HL-60/S4 (cell line): ENCODE measurements around the gene PSD2.

Source experiments
- in situ Hi-C: fragments of 300-500 bp; cut with MboI; formaldehyde crosslinking; loops from 2 replicates; pipeline ENCODE4 v1.14.3; 2022; ENCODE audit warnings: low sequenced_read_pairs

The PSD2 gene

DNA sequence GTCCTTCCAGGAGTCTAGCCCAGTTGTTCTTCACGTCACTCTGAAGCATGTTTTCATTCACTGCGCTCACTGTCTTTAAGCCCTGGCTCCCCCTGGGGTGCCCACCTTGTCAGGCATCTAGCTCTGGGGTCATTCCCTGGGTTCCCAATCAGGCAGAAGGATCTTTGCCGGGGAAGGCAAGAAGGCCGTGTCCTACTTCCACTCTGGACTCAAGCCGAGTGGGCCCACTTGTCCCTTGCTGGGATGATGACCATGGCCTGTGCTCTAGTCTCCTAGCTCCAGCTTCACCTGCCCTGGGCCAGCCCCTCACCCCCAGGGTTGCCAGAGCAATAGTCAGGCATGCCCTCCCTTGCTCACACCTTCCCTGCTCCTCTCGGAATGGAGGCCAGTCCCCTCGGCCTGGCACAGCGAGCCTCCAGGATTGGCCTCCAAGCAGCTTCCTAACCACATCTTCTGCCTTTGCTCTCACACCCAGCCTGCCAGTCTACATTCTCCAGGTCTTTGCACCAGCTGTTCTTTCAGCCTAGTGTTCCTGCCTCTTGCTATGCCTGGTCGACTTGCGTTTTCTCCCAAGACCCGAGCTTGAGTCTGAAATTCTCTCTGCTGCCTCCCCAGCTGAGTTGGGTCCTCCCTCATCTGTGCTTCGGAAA lies 32.2 kb upstream of the PSD2 start:
- in situ Hi-C loops = loop anchor here (10.0 kb wide), 2 partner anchors 119 to 339 kb away; partner anchors contain the start of gene CXXC5

DNA sequence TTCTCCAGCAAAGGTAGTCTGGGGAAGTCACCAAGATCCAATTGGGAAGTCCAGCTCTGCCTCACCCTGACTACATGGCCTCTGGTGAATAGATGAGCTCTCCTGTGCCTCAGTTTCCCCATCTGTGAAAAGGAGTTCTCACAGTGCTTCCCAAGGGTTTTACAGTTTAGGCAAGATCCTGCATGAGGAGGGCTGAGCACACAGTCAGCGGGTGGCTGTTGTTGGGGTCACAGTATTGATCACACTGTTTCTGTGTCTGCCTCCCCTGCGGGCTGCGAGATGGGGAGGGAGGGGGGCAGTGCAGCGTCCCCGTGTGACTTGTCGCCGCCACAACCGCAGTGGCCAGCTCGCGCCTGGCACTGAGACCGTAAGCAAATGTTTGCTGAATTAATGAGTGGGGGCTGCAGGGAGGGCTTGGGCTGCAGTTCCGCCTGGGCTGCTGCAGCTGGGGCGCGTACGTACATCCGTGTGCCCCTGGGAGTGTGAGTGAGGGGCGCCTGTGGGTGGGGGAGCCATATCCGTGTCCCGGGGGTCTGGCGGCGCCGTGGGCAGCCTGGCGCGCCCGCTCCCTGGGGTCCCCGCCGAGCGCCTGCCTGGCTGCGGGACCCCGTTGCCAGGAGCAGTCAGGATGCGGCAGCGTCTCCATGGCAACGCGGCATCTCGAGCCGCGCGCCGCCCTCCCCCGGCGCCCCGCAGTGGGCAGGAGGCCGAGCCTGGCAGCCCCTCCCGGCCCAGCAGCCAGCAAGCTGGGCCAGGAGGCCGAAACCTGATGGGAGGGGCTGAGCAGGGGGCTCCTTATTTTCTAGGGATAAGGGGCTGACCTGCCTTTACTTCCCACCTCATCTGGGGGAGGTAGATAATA lies 31.4 kb upstream of the PSD2 start:
- in situ Hi-C loops = loop anchor here (10.0 kb wide), 2 partner anchors 119 to 339 kb away; partner anchors contain the start of gene CXXC5

DNA sequence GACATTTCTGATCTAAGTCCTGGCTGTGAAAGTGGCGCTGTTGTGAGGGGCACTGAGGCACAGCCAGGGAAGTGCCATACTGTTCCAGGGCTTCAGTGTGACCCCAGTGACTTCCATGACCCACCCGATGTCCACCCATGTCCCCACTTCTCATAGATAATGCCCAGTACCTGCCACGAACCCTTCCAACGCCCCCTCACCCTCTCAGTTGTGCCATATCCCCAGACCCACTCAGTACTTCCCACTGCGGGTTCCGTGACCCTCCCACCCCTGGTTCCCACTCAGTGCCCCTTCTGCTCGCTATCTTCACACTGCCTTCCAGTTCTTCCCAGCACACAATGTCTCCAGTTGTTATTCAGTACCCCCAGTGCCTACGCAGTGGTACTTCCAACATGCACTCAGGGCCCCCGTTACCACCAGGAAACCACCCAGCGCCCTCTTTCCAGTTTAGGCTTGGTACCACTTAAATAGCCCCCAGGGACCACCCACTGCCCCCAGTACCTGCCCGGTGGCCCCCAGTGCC lies 30.7 kb upstream of the PSD2 start:
- in situ Hi-C loops = loop anchor here (10.0 kb wide), 2 partner anchors 120 to 340 kb away; partner anchors contain the start of gene CXXC5

DNA sequence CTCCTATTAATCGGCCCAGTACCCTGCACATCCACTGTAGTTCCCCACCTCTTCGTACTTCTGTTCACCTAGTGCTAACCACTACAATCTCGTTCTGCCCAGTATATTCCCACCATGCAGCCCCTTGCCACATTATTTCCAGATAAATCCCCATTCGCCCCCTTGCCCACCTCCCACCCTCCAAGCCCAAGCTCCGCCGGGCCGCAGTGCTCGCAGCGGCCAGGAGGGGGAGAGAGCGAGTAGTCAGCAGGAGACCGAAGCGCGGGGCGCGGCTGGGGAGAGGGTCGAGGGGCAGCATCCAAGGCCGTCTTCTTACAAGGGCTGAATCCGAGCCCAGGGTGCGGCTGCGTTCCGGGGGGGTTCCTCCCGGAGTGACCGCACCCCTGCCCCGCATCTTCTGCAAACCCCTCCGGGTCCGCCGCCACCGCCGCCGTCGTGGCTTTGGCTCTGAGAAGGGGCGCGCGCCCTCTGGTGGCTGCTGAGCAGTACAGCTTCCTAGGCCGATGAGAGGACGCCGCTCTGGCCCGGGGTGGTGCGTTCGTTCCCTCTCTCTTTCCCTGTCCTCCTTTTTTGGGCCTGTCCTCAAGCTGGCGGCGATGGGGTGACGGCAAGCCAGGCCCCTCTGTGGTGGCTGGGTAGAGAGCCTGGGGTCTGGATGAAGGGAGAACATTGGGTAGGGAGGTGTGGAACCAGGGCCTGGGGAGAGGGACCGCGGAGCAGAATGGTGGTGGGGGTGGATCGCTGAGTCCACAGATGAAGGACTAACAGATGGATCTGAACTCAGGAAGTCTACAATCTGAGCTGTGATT lies 30.0 kb upstream of the PSD2 start:
- in situ Hi-C loops = loop anchor here (10.0 kb wide), 2 partner anchors 121 to 341 kb away; partner anchors contain the start of gene CXXC5

DNA sequence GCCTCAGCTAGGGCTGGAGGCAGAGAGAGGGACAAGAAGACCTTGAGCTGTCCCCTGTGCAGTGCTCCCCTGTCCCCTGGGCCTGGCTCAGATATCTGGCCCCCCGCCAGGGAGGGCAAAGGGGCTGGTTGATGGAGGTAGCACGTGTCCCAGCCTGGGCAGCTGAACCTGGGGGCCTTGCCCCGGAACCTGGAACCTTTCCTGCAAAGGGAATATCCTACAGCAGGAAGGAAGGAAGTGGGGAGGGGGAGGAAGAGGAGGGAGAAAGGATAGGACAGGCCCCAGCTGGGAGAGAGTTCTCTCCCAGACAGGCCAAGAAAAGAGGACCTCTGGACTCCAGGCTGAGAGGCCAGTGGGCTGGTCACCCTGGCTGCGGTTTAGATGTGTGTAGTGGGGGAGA lies 27.6 kb upstream of the PSD2 start:
- in situ Hi-C loops = loop anchor here (10.0 kb wide), 2 partner anchors 123 to 343 kb away; partner anchors contain the start of gene CXXC5

DNA sequence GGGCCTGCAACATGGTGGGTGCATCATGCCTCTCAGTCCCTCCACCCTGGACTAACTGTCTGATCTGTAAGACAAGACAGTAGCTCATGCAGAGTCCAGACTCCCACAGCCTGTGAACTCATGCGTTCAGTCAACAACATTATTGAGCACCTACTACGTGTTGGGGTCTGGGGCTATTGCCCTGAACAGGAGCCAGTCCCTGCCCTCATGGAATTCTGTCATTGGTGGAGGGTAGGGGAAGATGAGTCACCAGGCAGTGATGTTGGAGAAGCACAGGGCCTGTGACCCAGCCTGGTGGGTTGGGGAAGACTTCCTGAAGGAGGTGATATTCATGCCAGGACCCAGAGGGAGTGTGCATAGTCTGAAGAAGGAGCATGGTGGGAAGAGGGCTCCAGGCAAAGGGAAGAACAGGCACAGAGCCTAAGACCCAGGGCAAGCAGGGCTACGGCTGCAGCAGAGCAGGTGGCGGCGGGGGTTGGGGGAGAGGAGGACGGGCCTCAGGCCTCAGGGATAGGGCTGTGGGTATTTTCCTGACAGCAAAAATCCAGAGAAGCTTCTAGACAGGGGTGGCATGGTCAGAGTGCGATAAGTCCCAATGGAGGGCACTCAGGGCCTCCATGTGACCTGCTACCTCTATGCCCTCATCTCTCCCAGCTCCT lies 26.7 kb upstream of the PSD2 start:
- in situ Hi-C loops = loop anchor here (10.0 kb wide), 2 partner anchors 124 to 344 kb away; partner anchors contain the start of gene CXXC5

DNA sequence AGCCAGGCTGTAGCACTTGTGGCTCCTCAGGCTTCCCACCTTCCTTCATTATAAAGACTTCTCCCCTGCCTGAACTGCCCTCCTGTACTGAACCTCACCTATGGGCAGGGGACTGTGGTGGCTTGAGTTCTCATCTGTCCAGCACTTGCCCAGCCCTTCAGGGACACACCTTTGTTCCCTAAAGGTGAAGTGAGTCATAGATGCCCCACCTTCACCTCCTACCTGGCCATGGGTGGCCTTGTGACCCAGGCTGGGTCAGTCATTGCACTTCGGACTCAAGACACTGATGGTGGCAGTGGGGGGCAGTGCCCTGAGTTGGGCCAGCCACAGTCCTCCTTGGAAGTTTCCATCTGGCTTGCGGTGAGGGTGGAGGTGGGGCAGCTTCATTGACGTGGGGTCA lies 26.1 kb upstream of the PSD2 start:
- in situ Hi-C loops = loop anchor here (10.0 kb wide), 2 partner anchors 125 to 345 kb away; partner anchors contain the start of gene CXXC5

DNA sequence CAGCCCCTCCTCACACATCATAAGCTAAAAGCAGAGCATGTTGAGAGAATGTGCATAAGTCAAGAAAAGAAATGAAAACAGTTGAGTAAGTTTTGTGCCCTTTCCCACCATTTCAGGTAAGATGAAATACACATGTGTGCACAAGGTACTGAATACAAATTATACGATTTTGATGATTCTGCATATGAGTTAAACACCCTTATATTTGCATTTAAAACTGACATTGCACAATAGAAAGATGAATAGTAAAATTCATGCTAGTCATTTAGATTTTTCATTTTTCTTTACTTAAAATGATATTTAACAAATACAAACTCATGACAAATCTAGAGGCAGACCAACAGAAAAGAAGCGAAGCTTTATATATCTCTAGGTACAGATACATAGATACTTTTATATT lies 24.9 kb upstream of the PSD2 start:
- in situ Hi-C loops = no loop called here

DNA sequence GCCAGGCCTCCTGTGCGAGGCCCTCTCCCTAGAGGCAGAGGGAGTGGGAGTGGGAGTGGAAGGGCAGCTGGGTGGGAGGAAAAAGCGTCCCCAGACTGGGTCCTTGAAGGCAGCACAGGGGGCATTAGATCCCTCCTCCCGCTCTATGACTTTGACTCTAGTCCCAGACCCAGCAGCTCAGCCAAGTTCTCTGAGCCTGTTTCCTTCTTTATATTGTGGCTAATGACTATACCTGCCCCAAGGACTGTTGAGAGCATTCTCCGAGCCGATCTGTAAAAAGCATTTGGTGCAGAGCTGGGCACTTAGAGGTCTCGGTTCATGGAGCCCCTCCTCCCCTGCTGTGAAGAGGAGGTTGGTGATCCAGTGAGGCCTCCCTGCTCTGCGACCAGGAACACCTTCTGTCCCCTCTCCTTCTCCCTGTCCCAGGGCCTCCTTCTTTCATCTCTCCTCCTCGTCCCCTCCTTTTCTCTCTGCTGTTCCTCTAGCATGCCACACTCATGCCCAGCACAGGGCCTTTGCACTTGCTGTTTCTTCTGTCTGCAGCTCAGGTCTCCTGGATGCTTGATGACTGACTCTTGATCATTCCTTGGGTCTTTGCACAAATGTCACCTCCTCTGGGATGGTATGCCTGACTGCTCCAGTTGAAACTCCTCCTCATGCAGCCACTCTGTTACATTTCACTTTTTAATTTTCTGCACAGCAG lies 23.4 kb upstream of the PSD2 start:
- in situ Hi-C loops = no loop called here

DNA sequence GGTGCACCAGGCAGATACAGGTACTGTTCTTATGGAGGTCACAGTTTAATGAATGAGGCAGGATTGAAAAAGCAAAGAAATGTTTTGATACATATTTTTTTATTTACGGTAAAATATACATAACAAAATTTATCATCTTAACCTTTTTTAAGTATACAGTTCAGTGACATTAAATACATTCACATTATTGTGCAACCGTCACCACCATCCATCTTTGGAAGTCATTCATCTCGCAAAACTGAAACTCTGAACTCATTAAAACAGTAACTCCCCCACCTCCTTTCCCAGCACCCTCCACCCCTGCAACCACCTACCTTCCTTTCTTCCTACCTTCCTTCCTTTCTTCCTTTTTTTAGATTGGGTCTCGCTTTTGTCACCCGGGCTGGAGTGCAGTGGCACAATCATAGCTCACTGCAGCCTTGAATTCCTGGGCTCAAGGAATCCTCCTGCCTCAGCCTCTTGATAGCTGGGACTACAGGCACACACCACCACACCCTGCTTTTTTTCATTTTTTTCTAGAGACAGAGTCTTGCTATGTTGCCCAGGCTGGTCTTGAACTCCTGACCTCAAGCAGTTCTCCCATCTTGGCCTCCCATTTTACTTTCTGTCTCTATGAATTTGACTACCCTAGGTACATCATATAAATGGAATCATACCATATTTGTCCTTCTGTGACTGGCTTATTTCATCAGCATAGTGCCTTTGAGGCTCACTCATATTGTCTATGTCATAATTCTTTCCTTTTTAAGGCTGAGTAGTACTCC lies 22.5 kb upstream of the PSD2 start:
- in situ Hi-C loops = no loop called here

DNA sequence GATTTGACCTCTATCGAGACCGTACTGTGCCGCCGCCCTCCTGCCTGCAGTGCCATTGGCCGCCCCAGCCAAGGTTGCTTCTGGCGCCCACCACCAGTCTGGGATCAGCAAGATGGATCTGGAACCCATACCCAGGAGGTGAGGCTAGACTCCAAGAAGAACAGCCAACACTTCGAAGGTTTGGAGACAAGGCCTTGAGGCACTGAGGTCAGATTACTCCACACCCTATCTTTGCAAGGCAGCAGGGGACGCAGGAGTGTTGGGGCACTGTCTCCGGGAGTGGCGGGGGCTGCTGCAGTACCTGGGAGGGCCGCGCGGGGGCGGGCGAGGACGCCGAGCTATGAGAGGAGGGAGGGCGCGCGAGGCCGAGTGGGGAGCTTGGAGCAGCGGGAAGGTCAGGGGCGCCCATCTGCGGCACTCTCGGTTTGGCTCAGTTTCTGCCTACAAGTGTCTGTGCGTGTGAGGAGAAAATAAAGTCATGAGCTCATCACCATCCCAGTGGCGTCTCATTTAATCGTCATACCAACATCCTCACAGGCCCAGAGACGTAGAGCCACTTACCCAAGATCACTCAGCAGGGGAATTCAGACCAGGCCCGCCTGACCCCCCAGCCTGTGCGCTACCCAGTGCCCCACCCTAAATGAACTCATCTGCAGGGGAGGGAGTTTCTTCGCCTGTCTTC lies 20.5 kb upstream of the PSD2 start:
- in situ Hi-C loops = loop anchor here (25.0 kb wide), 2 partner anchors 187 to 387 kb away; no protein-coding TSS in a partner anchor

DNA sequence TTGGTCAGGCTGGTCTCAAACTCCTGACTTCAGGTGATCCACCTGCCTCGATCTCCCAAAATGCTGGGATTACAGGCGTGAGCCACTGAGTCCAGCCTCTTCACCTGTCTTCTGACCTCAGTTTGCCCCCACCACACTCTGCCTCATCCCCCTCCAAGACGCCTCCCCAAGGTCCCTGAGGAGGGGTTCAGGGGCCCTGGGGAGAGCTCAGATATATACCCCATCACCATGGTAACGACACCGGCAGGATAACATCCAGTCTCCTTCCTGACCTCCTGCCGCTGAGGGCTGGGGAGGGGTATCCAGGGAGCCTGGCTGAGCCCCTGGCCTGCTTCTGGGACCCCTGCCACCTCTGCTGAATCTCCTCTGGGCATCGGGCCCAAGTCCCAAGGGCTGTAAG lies 19.7 kb upstream of the PSD2 start:
- in situ Hi-C loops = loop anchor here (25.0 kb wide), 2 partner anchors 186 to 386 kb away; no protein-coding TSS in a partner anchor

DNA sequence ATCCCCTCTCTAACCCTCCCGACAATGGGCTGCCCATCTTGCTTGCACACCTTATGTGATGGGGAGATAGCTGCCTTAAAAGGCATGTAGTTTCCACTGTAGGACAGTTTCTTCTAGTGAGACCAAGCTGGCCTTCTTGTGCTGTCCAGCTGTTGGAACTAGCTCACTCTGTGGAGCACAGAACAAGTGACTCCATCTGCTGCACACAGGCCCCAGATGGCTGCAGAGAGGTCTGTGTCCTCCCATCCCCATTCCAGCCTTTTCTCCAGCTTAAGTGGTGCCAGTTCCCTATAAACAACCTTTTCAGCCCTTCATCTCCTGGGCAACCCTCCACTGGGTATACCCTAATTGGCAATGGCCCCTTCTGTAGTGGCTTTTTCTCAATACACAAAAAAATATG lies 18.7 kb upstream of the PSD2 start:
- in situ Hi-C loops = loop anchor here (25.0 kb wide), 2 partner anchors 185 to 385 kb away; no protein-coding TSS in a partner anchor

DNA sequence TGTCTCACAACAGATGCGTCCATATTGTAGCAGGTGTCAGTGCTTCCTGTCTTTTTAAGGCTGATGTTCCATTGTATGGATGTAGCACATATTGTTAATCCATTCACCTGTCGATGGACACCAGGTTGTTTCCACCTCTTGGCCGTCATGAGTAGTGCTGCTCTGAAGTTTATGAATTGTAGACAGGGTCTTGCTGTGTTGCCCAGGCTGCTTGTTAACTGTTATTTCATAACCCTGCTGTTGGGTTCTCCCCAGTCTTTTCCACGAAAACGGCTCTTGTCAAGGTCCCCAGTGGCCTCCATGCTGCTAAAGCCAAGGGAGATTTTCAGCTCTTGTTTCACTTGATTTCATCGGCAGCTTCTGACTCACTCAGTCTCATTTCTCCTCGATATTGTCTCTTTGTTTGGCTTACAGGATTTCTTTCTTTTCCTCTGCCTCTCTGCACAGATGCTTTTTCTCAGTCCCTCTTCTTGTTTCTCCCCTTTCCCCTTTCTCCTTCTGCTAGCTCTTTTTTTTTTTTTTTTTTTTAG lies 12.1 kb upstream of the PSD2 start:
- in situ Hi-C loops = loop anchor here (25.0 kb wide), 2 partner anchors 179 to 379 kb away; no protein-coding TSS in a partner anchor

DNA sequence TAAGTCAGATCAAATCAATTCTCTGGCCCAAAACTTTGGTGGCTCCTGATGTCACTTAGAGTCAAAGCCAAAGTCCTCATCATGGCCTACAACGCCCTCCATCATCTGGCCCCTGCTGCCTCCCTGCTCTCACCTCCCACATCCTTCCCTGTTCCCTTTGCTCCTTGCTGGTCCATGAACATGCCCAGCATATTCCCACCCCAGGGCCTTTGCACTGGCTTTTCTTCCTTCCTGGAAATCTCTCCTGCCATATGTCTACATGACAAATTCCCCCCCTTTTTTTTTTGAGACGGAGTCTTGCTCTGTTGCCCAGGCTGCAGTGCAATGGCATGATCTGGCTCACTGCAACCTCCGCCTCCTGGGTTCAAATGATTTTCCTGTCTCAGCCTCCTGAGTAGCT lies 11.1 kb upstream of the PSD2 start:
- in situ Hi-C loops = loop anchor here (25.0 kb wide), 2 partner anchors 178 to 378 kb away; no protein-coding TSS in a partner anchor

DNA sequence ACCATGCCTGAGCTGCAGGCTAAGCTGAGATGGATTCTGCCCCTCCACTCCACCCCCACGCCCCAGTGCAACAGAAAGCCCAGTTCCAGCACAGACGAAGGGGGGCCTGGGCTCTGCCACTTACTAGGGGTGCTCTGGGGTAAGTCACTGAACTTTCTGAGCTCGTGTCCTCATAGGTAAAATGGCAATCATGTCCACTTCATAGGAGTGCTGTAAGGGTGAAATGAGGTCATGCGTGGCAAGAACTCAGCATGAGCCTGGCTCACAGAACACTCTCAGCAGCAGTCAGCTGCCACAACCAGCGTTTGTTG lies 8.4 kb upstream of the PSD2 start:
- in situ Hi-C loops = loop anchor here (25.0 kb wide), 2 partner anchors 175 to 375 kb away; no protein-coding TSS in a partner anchor

DNA sequence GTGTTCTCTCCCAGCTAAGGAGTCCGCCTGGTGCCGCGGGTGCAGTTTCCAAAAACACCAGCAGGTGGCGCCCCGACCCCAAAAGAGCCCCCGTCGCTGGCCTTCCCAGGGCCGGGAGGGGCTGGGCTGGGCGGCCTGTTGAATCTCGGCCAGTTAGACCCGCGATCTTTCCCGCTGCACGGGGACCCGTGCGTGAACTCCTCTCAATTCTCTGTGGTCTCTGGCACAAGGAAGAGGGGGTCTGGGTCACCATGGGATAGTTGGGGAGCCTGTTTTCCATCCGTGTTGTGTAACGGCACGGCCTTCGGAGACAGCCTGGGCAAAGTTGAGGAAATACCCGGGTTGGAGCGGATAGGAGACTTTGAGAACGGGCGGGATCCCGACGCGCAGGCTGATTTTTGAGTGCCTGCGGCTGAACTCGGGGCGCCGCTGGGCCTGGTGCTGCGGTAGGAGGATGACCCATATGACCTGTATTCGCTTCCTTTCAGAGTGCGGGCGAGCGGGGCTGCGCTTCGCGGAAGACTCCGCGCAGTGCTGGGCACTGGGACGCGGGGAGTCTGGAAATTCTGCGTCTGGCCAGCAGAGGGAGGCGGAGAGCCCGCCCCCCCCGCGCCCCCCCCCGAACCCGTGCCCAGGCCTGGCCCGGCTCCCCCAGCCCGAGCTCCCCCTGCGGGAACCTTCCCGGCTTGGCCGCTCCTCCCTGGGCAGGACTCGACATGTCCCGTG lies 7.9 kb upstream of the PSD2 start:
- in situ Hi-C loops = loop anchor here (25.0 kb wide), 2 partner anchors 175 to 375 kb away; no protein-coding TSS in a partner anchor
